Inferior parietal cortex (tissue), 1 donor: Measurements from ENCODE around the gene TRMT112.
A peak's percentile ranks its signal among the peaks of the same experiment; 100 is the strongest.
"Not testable (repeated sequence)": the region's sequence is repeated elsewhere in the genome, so short reads cannot be mapped to it uniquely, and the experiment has no call there.

ENCODE experiments used
- DNase-seq: peaks from one replicate; pipeline ENCODE4 v3.0.0-alpha.2; 2016; ENCODE audit errors: extremely low spot score

Gene TRMT112

DNA sequence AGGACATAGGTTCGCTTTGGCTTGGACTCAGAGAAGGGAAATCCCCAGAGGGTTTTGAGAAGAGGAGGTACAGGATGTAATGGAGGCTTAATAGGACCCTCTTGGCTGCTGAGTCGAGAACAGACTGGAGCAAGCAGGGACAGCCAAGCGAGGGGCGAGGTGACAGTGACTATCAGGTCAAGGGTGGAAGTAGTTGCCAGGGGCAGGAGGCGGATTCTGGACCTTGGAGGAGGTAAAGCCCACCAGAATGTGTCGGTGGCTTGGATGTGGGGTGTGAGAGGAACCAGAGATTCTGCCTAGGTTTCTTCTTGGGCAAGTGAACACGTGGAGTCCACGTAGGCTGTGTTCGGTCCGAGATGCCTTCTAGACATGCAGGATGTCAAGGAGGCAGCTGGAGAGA is 4.4 kb downstream of the TRMT112 start:
- DNase-seq, result no peak

DNA sequence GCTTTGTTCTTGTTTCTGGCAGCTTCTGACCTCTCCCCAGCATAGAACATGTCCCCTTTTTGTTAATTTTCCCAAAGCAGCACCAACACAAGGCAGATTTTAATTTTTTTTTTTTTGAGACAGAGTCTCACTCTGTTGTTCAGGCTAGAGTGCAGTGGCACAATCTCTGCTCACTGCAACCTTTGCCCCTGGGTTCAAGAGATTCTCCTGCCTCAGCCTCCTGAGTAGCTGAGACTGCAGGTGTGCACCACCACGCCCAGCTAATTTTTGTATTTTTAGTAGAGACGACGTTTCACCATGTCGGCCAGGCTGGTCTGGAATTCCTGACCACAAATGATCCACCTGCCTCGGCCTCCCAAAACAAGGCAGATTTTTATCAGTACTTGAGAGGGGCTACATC is 9.6 kb downstream of the TRMT112 start:
- DNase-seq, result not testable (repeated sequence)

DNA sequence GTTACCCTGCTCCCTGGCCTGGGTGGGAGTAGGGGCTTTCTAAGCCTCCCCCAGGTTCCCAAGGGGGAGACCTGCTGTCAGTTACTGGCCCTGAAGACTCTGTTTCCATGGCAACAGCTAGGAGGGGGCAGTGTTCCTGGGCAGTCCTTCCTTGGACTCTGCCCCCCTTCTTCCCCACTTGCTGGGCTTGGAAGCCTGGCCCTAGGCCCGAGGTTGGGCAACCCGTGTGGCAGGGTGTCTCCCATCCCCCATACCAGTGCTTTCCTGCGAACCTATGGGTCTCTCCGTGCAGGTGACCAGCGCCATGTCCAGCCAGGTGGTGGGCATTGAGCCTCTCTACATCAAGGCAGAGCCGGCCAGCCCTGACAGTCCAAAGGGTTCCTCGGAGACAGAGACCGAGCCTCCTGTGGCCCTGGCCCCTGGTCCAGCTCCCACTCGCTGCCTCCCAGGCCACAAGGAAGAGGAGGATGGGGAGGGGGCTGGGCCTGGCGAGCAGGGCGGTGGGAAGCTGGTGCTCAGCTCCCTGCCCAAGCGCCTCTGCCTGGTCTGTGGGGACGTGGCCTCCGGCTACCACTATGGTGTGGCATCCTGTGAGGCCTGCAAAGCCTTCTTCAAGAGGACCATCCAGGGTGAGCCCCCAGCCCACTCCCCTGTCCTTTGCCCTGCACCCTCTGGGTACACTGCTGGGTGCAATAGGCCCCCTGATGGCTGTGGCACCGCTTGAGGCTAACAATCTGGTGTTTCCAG is 10.3 kb downstream of the TRMT112 start:
- DNase-seq, result no peak

DNA sequence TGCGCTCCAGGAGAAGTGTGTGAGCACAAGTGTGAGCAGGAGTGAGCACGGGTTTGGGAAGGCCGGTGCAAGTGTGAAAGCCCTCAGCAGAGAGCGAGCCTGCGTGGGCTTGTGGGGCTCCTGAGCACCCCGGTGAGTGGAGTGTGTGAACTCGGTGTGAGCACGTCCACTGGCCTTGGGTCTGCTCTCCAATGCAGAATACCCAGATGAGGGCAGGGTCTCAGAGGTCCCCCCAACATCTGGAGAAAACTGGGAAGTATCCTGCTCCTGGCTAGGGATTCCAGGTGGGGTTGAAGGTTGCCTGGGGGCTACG is 10.8 kb downstream of the TRMT112 start:
- DNase-seq, result no peak

- peak; percentile 53 for DNase-seq
Observed at GRCh38 chr11:64305691-64306562, 11.4 kb downstream of the TRMT112 start.

DNA sequence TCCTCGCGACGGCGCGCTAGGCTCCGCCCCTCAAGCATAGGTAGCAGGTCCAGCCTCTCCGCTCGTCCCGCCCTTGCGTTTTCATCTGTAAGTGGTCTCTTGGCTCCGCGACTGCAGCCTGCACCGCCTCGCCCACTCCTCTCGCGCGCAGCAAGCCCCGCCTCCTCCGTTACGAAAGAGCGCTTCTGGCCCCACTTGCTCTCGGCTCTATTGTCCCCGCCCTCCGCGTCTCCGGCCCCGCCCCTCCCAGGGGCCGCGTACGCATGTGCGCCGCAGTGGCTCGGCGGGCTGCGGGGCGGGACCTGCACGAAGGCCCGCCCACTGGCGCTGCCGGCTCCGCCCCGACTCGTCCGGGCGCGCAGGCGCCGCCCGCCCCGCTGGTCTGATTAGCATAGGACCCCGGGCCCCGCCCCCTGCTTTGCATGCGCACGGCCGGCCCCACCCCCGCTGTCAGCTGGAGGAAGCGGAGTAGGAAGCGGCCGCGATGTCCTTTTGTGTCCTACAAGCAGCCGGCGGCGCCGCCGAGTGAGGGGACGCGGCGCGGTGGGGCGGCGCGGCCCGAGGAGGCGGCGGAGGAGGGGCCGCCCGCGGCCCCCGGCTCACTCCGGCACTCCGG is 12.2 kb downstream of the TRMT112 start, which contains the start of gene ESRRA:
ESRRA (plus strand) TSS at position 450 of the 616 bp plus-strand sequence. CDS start 1,656 bp downstream, outside the sequence.
- DNase-seq, result peak; percentile 96

DNA sequence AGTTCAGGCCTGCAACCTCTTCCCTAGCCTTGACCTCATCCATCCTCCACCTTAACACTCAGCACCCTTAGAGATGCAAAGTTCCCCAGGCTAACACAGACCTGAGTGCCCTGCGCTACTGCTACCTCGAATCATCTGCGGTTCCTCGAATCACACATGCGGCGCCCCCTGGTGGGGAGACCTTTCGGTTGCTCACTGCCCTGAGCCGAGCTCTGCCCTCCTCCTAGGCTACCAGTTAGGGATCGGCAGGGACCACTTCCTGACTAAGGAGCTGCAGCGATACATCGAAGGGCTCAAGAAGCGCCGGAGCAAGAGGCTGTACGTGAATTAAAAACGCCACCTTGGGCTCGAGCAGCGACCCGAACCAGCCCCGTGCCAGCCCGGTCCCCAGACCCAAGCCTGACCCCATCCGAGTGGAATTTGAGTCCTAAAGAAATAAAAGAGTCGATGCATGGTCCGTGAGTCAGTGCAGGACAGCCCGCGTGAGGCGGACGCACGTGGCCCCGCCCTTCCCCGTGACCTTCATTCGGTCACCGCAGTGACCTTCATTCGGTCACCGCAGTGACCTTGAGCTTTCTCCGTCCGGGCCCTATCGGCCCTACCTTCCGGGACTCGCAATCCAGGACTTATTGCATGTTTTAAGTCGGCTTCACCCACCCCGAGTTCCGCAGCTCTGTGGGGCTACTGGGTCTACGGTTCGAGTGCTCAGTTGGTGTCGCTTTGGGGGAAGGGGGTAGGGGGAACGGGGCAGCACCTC is 12.9 kb downstream of the TRMT112 start:
- peak; percentile 90 for DNase-seq

- DNase-seq, result no peak
Observed at GRCh38 chr11:64304032-64304315, 13.4 kb downstream of the TRMT112 start.

- no peak for DNase-seq
Observed at GRCh38 chr11:64303109-64304031, 14.0 kb downstream of the TRMT112 start.

- DNase-seq, result no peak
Observed at GRCh38 chr11:64299847-64300648, 17.3 kb downstream of the TRMT112 start, which contains the start of gene CATSPERZ. CATSPERZ (plus strand) TSS chr11:64300358; CDS start chr11:64300411, 53 bp downstream.

DNA sequence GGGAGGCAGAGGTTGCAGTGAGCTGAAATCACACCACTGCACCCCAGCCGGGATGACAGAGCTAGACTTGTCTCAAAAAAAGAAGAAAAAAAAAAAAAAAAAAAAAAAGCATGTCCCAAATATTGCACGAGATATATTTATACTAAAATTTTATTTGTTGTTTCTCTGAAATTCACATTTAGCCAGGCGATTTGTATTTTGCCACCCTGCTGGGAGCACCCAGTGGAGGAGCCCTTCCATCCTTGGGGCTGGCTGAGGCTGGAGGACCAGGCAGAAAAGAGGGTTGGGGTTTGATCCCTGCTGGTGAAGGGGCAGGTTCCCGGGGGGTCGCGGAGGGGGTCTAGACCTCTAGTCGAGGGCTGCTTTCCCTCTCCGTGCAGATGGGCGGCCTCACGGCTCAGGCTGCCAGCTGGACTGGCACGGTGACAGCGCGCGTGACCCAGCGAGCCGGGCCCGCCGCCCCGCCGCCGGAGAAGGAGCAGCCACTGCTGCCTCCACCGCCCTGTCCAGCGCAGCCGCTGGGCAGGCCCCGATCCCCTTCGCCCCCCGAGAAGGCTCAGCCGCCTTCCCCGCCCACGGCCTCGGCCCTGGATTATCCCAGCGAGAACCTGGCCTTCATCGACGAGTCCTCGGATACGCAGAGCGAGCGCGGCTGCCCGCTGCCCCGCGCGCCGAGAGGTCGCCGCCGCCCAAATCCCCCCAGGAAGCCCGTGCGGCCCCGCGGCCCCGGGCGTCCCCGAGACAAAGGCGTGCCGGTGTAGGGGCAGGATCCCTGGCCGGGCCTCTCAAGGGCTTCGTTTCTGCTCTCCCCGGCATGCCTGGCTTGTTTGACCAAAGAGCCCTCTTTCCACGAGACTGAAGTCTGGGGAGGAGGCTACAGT is 18.2 kb downstream of the TRMT112 start:
- no peak for DNase-seq

- DNase-seq, result no peak
Observed at GRCh38 chr11:64297699-64298358, 19.5 kb downstream of the TRMT112 start.

GRCh38 chr11:64296830-64297698 is 20.3 kb downstream of the TRMT112 start:
- no peak for DNase-seq

DNA sequence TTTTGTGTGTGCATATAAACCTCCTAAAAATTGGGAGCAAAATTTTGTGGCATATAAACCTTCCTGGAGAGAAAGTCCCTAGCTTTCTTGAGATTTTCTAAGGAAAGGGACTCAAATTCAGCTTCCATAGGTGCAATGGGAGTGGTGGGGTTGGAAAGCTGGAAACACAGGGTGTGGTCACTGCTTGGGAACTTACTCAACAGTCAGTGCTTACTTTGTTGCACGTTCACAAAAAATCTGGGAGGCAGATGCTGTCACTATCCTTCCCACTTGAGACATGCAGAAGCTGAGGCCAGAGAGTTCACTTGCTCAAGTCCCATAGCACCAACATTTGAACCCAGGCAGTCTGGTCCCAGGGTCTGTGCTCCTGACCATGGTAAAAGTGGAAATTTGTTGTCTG is 21.1 kb downstream of the TRMT112 start:
- no peak for DNase-seq

GRCh38 chr11:64295760-64296159 is 21.6 kb downstream of the TRMT112 start:
- DNase-seq, result no peak

GRCh38 chr11:64294774-64295173 is 22.6 kb downstream of the TRMT112 start:
- DNase-seq, result no peak

- DNase-seq, result no peak
Observed at GRCh38 chr11:64292460-64293254, 24.7 kb downstream of the TRMT112 start.
